ENCODE results near the gene HSPA1L.
"Not testable (repeated sequence)": the region's sequence is repeated elsewhere in the genome, so short reads cannot be mapped to it uniquely, and the experiment has no call there.

HSPA1L gene

GRCh38 chr6:31836474-31837368 lies 21.6 kb upstream of the HSPA1L start:
- DNase-seq = no peak

- DNase-seq = no peak
Measured at GRCh38 chr6:31836047-31836473, 21.0 kb upstream of the HSPA1L start.

- peak; percentile 86 for DNase-seq
Measured at GRCh38 chr6:31834367-31835250, 19.5 kb upstream of the HSPA1L start.

DNA sequence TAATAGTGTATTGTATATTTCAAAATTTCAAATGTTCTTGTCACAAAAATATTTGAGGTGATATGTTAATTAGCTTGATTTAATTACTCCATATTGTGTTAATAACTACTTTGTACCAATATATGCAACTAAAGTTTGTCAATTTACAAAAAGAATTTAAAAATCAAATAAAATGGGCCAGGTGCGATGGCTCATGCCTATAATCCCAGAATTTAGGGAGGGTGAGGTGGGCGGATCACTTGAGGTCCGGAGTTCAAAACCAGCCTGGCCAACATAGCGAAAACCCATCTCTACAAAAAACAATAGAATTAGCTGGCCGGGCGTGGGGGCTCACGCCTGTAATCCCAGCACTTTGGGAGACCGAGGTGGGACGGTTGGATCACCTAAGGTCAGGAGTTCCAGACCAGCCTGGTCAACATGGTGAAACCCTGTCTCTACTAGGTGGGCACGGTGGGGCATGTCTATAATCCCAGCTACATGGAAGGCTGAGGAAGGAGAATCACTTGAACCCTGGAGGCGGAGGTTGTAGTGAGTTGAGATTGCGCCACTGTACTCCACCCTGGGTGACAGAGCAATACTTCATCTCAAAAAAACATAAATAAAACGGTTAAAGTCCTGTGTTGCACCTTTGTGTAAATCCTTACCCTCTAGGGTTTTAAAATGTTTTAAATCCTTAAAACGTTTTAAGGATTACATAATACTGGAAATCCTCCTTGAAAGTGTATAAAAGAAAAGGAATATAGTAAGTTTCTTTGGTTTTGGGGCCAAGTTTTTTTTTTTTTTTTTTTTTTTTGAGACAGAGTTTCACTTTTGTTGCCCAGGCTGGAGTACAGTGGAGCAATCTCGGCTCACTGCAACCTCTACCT lies 16.5 kb upstream of the HSPA1L start:
- no peak for DNase-seq

GRCh38 chr6:31830886-31831335 lies 15.8 kb upstream of the HSPA1L start:
- no peak for DNase-seq

DNA sequence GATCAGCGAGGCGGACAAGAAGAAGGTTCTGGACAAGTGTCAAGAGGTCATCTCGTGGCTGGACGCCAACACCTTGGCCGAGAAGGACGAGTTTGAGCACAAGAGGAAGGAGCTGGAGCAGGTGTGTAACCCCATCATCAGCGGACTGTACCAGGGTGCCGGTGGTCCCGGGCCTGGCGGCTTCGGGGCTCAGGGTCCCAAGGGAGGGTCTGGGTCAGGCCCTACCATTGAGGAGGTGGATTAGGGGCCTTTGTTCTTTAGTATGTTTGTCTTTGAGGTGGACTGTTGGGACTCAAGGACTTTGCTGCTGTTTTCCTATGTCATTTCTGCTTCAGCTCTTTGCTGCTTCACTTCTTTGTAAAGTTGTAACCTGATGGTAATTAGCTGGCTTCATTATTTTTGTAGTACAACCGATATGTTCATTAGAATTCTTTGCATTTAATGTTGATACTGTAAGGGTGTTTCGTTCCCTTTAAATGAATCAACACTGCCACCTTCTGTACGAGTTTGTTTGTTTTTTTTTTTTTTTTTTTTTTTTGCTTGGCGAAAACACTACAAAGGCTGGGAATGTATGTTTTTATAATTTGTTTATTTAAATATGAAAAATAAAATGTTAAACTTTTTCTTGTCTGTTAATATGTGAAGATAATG lies 14.7 kb upstream of the HSPA1L start:
- DNase-seq = peak; percentile 50

GRCh38 chr6:31827286-31828079 lies 12.4 kb upstream of the HSPA1L start, which contains the start of gene HSPA1B:
HSPA1B (plus strand) TSS chr6:31827738; CDS start chr6:31827951, 213 bp downstream.
- peak; percentile 100 for DNase-seq

DNA sequence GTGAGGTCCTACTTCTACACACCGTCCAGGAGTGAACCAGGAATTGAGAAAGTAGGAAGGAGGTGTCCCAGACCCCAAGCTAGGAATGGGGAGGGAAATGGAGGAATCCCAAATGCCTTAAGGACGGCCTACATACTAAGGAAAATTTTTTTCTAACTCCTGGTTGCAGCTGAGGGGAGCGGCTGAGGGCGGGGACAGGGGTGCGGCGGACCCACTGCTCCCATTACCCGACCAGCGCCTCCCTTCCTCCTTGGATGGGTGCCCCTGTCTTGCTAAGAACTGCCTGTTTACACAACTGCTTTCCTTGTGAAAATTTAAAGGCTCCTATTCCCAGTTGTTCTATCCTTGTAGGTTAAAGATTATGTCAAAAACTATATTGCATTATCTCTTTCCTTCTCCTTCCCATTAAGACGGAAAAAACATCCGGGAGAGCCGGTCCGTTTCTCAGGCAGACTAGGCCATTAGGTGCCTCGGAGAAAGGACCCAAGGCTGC lies 11.8 kb upstream of the HSPA1L start:
- peak; percentile 94 for DNase-seq

- no peak for DNase-seq
Measured at GRCh38 chr6:31825553-31825952, 10.5 kb upstream of the HSPA1L start.

DNA sequence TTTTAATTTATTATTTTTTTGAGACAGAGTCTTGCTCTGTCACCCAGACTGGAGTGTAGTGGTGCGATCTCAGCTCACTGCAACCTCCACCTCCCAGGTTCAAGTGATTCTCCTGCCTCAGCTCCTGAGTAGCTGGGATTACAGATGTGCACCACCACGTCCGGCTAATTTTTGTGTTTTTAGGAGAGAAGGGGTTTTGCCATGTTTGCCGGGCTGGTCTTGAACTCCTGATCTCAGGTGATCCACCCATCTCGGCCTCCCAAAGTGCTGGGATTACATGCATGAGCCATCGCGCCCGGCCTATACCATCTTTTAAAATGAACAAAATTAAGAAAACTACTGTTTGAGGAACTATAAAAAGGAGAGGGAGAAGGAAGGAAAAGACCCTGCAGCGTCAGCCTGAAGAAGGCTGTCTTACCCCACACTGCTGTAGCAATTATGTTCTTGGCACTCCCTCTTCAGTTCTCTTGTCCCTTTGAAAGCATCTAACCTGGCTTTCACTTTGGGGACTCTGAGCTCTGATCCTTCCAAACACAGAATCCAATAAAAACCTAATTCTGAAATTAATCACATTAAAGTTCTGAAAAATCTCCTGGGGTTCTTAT lies 8.6 kb upstream of the HSPA1L start:
- not testable (repeated sequence) for DNase-seq

DNA sequence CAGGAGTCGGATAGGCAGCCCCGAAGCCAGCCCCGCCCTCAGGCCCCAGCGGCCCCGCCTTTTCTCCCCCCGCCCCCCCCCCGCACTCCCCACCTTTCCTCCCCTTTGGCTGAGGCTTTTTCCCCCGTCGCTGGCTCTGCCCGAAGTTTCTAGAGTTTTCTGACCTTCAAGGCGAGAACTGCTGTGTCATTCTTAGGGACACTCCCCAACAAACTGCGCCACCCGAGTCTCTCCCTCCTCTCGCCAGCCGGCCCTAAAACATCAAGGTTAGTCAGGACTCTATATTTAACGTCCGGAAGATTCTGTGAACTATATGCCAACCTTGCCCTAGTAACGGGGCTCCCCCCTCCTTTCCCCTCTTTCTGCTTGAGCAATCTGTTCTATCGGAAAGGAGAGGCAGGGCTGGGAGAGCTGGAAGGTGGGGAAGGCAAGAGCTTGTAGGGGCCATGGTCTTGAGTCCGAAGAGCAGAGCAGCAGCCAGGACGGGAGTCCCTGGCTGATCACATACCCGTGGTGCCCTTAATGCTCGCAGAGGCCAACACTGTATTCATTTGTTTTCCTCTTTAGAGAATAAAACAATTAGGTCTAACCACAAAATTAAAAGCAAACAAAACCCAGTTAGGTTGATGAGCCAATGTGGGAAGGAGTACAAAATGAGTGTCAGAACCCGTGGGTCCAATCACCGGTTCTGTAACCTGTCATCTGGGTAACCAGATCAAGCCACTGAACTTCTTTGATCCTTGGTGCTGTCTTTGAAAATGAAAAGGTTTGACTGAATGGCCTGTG lies 7.1 kb upstream of the HSPA1L start:
- no peak for DNase-seq

GRCh38 chr6:31821301-31822035 lies 6.4 kb upstream of the HSPA1L start:
- no peak for DNase-seq

DNA sequence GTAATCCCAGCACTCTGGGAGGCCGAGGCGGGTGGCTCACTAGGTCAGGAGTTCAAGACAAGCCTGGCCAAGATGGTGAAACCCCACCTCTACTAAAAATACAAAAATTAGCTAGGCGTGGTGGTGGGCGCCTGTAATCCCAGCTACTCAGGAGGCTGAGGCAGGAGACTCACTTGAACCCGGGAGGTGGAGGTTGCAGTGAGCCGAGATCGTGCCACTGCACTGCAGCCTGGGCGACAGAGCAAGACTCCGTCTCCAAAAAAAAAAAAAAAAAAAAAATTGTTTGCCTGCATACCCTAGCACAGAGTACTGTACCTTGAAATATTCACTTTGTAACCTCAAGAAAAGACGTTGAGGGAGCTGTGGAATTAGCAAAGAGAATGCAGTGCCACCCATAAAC lies 5.3 kb upstream of the HSPA1L start:
- not testable (repeated sequence) for DNase-seq

DNA sequence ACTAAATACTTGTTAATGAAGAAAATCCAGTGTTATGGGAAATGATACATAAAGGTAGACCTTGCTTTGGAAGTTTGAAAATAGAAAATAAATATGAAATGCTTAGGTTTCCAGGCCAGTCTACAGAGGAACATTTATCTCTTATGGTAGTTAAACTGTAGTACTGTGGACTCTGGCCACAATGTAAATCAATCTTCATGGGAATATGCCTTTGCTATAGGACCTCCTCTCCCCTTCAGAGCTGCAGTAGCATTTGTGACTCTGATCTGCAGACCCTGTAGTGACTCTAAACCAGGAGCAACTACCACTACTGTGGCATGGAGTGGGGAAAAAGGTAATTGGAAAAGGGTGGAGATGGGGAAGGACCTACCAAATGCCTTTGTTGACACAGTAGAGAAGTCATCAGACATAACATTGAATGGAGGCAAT lies 4.8 kb upstream of the HSPA1L start:
- no peak for DNase-seq

GRCh38 chr6:31817929-31818511 lies 2.9 kb upstream of the HSPA1L start:
- not testable (repeated sequence) for DNase-seq

DNA sequence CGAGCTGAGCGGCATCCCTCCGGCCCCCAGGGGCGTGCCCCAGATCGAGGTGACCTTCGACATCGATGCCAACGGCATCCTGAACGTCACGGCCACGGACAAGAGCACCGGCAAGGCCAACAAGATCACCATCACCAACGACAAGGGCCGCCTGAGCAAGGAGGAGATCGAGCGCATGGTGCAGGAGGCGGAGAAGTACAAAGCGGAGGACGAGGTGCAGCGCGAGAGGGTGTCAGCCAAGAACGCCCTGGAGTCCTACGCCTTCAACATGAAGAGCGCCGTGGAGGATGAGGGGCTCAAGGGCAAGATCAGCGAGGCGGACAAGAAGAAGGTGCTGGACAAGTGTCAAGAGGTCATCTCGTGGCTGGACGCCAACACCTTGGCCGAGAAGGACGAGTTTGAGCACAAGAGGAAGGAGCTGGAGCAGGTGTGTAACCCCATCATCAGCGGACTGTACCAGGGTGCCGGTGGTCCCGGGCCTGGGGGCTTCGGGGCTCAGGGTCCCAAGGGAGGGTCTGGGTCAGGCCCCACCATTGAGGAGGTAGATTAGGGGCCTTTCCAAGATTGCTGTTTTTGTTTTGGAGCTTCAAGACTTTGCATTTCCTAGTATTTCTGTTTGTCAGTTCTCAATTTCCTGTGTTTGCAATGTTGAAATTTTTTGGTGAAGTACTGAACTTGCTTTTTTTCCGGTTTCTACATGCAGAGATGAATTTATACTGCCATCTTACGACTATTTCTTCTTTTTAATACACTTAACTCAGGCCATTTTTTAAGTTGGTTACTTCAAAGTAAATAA lies 2.2 kb upstream of the HSPA1L start:
- DNase-seq = not testable (repeated sequence)

- DNase-seq = peak; percentile 87
Measured at GRCh38 chr6:31814677-31815024, 432 bp downstream of the HSPA1L start.

GRCh38 chr6:31813465-31813849 lies 1.6 kb downstream of the HSPA1L start:
- no peak for DNase-seq
